ENCODE data around the gene OLFML1.

- TF ChIP-seq POLR2AphosphoS5 (IDR thresholded peaks at IDR 0.05; ENCODE audit: low read depth, low read length) (no peak), SPI1 (IDR thresholded peaks at IDR 0.05; ENCODE audit: low read depth, low read length) (no peak), POLR2A (IDR thresholded peaks at IDR 0.05; ENCODE audit: low read depth, low read length) (no peak)
Observed at GRCh38 chr11:7451520-7451919, 33.8 kb upstream of the OLFML1 start.
